ENCODE data around the gene DUSP16.

DNA sequence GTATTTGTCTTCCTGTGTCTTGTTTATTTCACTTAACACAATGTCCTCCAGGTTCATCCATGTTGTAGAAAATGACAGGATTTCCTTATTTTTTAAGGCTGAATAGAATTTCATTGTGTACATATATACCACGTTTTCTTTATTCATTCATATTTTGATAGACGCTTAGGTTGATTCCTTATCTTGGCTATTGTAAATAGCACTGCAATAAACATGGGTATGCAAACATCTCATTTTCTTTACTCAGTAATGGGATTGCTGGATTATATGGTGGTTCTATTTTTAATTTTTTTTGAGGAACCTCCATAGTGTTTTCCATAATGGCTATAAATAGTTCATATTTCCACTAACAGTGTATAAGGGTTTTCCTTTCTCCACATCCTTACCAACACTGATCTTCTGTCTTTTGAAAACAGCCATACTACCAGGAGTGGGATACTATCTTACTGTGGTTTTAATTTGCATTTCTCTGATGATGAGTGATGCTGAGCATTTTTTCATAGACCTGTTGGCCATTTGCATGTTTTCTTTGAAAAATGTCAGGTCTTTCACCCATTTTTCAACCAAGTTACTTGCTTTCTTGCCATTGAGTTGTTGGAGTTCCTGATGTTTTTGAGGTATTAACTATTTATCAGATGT, 32.8 kb downstream of the DUSP16 start:
- TF ChIP-seq, protein P1, sequence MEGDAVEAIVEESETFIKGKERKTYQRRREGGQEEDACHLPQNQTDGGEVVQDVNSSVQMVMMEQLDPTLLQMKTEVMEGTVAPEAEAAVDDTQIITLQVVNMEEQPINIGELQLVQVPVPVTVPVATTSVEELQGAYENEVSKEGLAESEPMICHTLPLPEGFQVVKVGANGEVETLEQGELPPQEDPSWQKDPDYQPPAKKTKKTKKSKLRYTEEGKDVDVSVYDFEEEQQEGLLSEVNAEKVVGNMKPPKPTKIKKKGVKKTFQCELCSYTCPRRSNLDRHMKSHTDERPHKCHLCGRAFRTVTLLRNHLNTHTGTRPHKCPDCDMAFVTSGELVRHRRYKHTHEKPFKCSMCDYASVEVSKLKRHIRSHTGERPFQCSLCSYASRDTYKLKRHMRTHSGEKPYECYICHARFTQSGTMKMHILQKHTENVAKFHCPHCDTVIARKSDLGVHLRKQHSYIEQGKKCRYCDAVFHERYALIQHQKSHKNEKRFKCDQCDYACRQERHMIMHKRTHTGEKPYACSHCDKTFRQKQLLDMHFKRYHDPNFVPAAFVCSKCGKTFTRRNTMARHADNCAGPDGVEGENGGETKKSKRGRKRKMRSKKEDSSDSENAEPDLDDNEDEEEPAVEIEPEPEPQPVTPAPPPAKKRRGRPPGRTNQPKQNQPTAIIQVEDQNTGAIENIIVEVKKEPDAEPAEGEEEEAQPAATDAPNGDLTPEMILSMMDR (conservative IDR thresholded peaks at IDR 0.05; ENCODE audit: low read depth, low read length), result no peak
- TF ChIP-seq EZH2phosphoT487 (IDR thresholded peaks at IDR 0.05; ENCODE audit: borderline replicate concordance, low read length), result no peak

Data from PC-3 (cell line).